HG02588 (cell line): ENCODE measurements around the gene CEP76.
"Not testable (repeated sequence)": the region's sequence is repeated elsewhere in the genome, so short reads cannot be mapped to it uniquely, and the experiment has no call there.

ENCODE experiments used
- ATAC-seq: cut with Tn5 transposase; IDR thresholded peaks from one replicate; pipeline ENCODE4 v1.9.1; 2021; ENCODE audit warnings: mild to moderate bottlenecking, moderate library complexity; ENCODE audit not compliant: unreplicated experiment

CEP76 gene

DNA sequence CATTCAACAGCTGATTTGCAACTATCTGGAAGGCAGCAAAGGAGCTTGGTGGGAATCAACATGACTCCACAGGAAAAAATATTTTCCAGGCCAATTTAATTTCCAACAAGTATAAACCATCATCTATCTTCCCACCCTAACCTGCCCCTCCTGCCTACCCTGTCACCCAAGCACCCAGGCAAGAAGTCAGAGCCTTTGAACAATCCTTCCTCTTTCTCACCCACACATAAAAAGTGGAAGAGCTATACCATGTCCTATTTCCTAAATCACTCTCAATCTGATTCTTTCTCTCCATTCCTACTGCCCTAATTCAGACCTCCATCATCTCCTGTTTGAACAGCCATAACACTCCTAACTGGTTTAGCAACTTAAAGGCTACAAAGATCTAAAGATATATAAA is 57.3 kb downstream of the CEP76 start:
- ATAC-seq: no peak

DNA sequence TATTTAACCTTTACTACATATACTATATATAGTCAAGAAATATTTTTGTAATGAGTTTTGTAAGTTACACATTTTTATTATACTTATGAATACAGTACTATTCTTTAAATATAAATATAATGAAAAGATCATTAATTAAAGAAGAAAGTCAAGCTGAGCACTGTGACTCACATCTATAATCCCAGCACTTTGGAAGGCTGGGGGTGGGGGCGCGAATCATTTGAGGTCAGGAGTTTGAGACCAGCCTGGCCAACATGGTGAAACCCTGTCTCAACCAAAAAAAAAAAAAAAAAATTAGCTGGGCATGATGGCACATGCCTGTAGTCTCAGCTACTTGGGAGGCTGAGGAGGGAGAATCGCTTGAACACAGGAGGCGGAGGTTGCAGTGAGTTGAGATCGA is 58.8 kb downstream of the CEP76 start:
- ATAC-seq: not testable (repeated sequence)

DNA sequence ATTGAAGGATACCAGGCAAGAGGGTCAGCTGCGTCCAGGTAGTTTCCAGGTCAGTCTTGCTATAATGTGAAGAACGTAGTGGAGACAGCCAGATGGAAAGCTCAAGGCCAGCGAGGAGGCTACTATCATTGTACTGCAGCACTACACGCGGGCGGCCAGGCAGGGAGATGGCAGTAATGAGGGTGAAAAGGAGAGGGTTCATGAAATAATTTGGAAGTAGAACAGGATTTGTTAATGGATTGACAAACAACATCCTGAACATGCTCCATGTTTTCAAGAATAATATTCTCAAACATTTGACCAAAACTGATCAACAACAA is 61.7 kb downstream of the CEP76 start:
- ATAC-seq: no peak

DNA sequence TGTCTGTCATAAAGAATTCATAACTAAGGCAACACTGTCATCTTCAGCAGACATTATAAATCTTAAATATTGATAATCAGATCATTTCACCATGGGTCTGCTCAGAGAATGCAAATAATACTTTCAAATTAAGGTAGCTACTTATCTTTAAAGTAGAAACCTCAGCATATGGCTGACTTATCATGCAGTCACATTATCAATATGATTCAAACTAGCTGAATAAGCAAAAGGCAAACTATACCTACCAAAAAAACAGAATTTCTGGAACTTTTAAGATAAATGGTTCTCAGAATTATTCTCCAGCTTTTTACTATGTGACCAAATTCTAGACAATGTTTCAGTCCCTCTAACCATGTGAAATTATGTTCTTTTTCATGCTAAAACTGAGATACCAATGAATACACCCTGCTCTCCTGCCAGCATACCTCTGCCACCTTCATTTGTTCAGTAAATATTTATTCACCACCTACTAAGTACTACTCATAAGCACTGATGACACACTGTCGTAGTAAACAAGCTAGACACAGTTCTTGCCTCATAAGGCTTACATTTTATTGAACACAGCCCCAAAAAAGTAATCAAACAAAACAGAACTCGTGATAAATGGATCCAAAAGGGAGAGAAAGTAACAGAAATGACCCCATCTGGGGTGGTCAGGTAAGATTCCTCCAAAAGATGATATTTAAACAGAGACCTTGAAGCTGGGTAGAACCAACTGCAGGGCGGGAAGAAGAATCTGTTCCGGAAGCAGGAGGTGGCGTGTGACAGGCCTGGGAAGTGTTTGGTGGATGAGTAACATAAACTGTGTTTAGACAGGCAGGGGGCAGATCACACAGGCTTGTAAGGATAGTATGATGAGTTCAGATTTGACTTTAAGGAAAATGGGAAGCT is 62.3 kb downstream of the CEP76 start:
- no peak for ATAC-seq

DNA sequence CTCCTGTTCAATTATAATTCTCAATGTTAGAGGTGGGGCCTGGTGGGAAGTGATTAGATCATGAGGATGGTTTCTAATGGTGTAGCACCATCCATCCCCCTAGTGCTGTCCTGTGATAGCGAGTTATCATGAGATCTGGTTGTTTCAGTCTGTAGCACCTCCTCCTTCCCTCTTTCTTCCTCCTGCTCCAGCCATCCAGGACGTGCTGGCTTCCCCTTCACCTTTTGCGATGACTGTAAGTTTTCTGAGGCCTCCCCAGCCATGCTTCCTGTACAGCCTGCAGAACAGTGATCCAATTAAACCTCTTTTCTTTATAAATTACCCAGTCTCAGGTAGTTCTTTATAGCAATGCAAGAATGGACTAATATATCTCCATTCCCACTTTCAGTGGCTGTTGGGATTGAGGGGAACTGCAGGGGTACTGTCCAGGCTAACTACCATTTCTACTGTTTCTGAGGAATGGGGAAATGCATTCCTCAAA is 63.8 kb downstream of the CEP76 start:
- ATAC-seq: no peak

DNA sequence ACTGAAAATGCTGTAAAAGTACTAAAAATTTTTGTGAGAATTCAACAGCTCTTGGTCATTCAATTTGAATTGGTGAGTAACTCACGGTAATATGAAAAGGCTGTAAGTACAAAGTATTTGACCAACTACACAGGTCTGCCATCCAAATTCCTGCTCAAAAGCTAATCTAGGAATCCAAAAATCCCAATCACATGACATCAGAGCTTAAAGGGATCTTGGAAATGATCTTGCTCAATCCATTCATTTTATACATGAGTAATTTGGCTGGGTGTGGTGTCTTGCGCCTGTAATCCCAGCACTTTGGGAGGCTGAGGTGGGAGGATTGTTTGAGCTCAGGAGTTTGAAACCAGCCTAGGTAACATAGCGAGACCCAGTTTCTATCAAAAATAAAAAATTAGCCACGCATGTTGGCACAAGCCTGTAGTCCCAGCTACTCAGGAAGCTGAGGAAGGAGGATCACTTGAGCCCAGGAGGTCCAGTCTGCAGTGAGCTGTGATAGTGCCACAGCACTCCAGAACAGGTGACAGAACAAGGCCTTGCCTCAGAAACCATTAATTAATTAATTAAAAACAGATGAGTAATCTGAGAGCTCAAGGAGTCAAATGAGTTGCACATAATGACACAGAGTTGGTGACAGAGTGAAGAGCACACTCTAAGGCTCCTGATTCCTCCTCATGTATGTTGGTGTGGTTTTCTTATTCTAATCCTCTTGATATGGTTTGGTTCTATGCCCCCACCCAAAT is 64.5 kb downstream of the CEP76 start:
- ATAC-seq: no peak

DNA sequence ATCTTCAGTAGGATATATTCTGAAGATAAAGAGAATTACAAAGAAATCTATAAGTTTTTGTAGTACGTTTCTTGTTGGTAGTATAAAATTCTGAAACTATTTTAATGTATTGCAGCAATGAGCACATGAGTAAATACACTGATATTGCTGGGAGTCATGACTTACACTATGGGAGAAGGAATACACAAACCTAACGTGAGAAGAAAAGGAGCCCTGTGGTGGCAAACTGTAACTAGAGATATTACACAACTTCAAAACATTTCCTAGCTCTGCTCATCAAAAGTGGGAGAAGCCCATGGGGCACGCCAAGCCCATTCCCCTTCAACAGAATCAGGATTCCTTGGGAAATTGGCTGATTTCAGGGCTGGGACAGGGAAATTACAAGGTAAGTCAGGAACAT is 65.1 kb downstream of the CEP76 start:
- no peak for ATAC-seq

DNA sequence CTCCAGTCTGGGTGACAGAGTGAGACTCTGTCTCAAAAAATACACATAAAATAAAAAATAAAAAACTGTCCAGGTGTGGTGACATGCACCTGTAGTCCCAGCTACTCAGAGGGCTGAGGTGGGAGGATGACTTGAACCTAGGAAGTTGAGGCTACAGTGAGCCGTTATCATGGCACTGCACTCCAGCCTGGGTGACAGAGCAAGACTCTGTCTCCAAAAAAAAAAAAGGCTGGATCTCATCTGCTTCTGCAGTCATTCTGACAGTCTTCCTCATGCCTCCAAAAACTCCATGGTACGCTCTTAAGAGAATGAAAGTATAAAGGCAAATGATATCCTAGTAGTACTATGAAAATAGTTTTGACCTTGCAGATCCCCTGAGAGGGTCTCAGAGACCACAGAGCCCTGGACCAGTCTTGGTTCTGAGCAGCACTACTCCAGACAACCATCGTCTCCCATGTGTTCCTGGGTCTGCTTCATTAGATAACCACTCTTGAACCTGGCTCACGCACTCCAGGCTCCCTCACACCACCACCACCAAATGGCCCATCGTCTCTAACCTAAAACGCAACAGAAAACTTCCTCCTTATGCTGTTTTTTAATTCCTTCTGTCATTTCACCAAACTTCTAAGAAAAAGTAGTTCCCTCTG is 70.6 kb downstream of the CEP76 start:
- no peak for ATAC-seq

DNA sequence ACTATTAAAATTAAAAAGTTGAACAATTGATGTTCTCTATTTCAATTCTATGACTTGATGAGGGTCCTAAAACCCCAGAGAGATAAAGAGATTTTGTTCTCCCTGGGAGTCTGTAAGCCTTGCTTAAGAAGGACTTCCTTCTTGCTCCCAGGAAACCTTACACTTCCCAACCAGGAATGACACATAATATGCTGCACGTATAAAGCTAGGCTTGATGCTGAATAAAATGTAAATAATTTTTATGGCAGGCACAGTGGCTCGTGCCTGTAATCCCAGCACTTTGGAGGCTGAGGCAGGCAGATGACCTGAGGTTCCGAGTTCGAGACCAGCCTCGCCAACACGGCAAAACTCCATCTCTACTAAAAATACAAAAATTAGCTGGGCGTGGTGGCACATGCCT is 72.4 kb downstream of the CEP76 start:
- no peak for ATAC-seq

DNA sequence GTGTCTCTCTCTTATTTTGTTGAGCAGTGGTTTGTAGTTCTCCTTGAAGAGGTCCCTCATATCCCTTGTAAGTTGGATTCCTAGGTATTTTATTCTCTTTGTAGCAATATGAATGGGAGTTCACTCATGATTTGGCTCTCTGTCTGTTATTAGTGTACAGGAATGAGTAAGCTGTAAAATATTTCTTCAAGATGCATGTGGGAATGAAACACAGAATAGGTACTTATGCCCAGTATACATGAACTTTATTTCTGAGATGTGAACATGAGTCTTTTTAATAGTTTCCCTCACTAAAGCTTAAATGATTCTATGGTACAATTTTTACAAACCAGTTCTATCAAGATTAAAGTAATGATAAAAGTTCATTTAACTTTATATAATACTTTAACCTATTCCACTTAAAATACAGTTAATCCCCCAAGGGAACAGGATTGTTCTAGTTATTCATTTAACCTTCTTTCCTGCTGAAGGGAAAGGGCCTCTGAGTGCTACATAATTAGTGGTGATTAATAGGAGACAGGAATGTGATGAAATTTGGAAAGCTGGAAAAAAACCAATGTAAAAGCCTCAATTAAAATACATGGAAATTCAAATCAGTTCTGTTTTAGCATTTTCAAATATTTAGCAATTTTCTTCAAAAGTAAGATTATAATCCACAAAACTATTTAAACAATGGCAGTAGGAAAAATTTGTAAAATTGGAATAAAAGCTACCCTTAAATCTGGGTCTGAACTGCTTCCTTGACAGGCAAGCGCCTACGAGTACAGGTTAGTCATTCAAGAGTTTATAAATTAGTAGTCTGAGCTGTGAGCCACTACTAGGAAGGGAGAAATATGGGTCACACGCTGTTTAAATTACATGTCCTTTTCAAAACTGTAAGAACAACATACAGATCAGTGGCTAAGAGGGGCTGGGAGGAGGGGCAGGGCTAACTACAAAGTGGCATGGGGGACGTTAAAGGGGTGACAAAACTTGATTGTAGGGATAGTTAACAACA is 73.5 kb downstream of the CEP76 start:
- ATAC-seq: no peak

DNA sequence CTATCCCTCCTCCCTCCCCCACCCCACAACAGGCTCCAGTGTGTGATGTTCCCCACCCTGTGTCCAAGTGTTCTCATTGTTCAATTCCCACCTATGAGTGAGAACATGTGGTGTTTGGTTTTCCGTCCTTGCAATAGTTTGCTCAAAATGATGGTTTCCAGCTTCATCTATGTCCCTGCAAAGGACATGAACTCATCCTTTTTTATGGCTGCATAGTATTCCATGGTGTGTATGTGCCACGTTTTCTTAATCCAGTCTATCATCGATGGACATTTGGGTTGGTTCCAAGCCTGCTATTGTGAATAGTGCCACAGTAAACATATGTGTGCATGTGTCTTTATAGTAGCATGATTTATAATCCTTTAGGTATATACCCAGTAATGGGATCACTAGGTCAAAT is 75.3 kb downstream of the CEP76 start:
- ATAC-seq: not testable (repeated sequence)

DNA sequence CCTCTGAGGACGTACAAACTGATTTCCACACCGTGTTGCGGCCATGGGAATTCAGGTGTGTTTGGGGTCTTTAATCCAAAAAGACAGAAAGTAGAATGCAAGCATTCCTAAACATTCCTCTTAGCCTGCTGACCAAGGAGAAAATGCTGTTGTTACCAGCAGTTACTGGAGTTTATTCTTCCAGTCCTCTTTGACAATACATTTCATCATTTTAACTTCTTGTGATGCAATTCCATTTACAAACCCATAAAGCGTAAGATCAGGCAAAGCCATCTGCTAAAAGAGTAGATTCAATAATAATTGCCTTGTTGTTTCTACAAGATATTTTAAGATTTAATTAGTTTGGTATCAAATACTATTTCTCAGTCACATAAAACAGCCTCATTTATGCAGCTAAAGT is 77.3 kb downstream of the CEP76 start:
- no peak for ATAC-seq
